Measurements from ENCODE around the gene ZC3H7B. TPM values are rescaled to one million over a fixed set of nuclear protein-coding genes. Genes with fewer than 3 reads are reported as not detected.

The ZC3H7B gene
- total and polyA plus RNA-seq, 2 experiments from 2014 or later = 5.7 to 61.5 TPM

GRCh38 chr22:41345807-41346335, 44.5 kb downstream of the ZC3H7B start (continued):
- TF ChIP-seq ZNF462 (CRISPR knock-in tag; IDR thresholded peaks at IDR 0.05) = no peak
- TF ChIP-seq EZH2phosphoT487 (IDR thresholded peaks at IDR 0.05; ENCODE audit: unreplicated experiment) = no peak
- no peak for TF ChIP-seq CREB1 (CRISPR knock-in tag; IDR thresholded peaks at IDR 0.05; ENCODE audit: low read depth)

- Histone ChIP-seq H3K4me1 (ENCODE audit: insufficient read depth) (no peaks in the 10 kb centered on the region), H3K4me3 (no peak overlapping the region), H4K20me1 (replicated peaks; ENCODE audit: insufficient read depth) (no peaks in the 10 kb centered on the region; the same call in 1 of the 2 replicates), H3K27ac (ENCODE audit: low read depth) (no peak overlapping the region), H3K27me3 (ENCODE audit: insufficient read depth) (no peaks in the 10 kb centered on the region), H3K36me3 (ENCODE audit: insufficient read depth) (peaks cover 24% of the 10 kb centered on the region), H3F3A (replicated peaks; ENCODE audit: low read depth) (0 out of 2 replicates have a peak, but pooled peaks cover 6% of the 10 kb centered on the region), H2AFZ (no peak overlapping the region), H3K4me2 (no peak overlapping the region), H3K79me2 (replicated peaks; ENCODE audit: insufficient read depth) (no peaks in the 10 kb centered on the region), H3K9me2 (ENCODE audit: insufficient read depth) (no peaks in the 10 kb centered on the region)
- Mint-ChIP-seq H3K4me1 (no peaks in the 10 kb centered on the region), H3K27me3 (ENCODE audit: insufficient read depth, low read depth, poor library complexity) (peaks cover 5% of the 10 kb centered on the region), H3K27ac (no peak overlapping the region), H3K36me3 (ENCODE audit: low read depth) (peaks cover 56% of the 10 kb centered on the region), H3K9me3 (no peaks in the 10 kb centered on the region), H3K4me3 (no peak overlapping the region)
- DNase-seq (ENCODE audit: low spot score) (no peak), ATAC-seq (no peak)
- TF ChIP-seq NANOG (IDR thresholded peaks at IDR 0.05; ENCODE audit: borderline replicate concordance) = no peak
- TF ChIP-seq EZH2 (IDR thresholded peaks at IDR 0.05; ENCODE audit: low read depth, unreplicated experiment) = no peak
- no peak for TF ChIP-seq ZNF462 (CRISPR knock-in tag; IDR thresholded peaks at IDR 0.05)
- TF ChIP-seq JUNB (IDR thresholded peaks at IDR 0.05; ENCODE audit: unreplicated experiment) = no peak
These were observed 45.9 kb downstream of the ZC3H7B start for GRCh38 chr22:41347066-41347859.
